K562 (cell line): ENCODE measurements around the gene EXOC4. TPM values are rescaled to one million over a fixed set of nuclear protein-coding genes. Genes with fewer than 3 reads are reported as not detected.

Source experiments
- ATAC-seq: fragments of 200-7000 bp; cut with Tn5 transposase; 3 replicates; pipeline ENCODE4 v1.9.1; 2020; ENCODE audit warnings: moderate library complexity
- BruUV-seq: library from RNA; stranded (reverse); fragments of 400-500 nt; replicated peaks from 2 replicates; lab custom pipeline; 2021; lab: Mats Ljungman, UMichigan
- CTCF ChIA-PET: fragments of 300-600 bp; formaldehyde crosslinking; extraction: SDS; loops from one replicate; lab custom pipeline; 2021; ENCODE audit warnings: low intra/inter-chr PET ratio; lab: Yijun Ruan, JAX
- POLR2A ChIA-PET: fragments of 300-600, 350-650 bp; sonication (Branson Sonifier 250); formaldehyde crosslinking; extraction: SDS; loops from one replicate; lab custom pipeline; 2021; ENCODE audit warnings: antibody characterized with exemption, inconsistent platforms; lab: Yijun Ruan, JAX
- DNase-seq, 4 experiments: peaks; one replicate each; pipeline versions ENCODE4 v3.0.0 to v3.0.0-alpha.2; 2011 to 2018; ENCODE audit warnings: low spot score in 3 of 4, mixed read lengths in 3 of 4; ENCODE audit errors: extremely low read depth in 1 of 4
- FAIRE-seq: peaks from 2 replicates; lab custom pipeline; 2011; peaks lifted over from hg19 to GRCh38; lab: Jason Lieb, UNC
- H2AFZ ChIP-seq: 2 replicates; pipeline ENCODE4 v1.6.0; 2011; ENCODE audit warnings: low read depth, low read length, control low read depth, inconsistent platforms
- H3K27ac ChIP-seq: fragments of 200-600 bp; 3 replicates; pipeline ENCODE4 v1.8.0; 2011; ENCODE audit warnings: low read depth, mild to moderate bottlenecking, control low read depth, inconsistent platforms, low read length, moderate library complexity, mixed read lengths; ENCODE audit errors: extremely low read depth
- H3K27me3 ChIP-seq, 2 experiments: fragments of 300-600 bp in 1 of 2; 2 replicates in 1 of 2; 3 replicates in 1 of 2; pipeline versions ENCODE4 v1.6.0 to v1.8.0; 2011; ENCODE audit warnings: inconsistent platforms in 2 of 2, low read length in 2 of 2, mild to moderate bottlenecking in 1 of 2, mixed read lengths in 1 of 2, moderate library complexity in 1 of 2; ENCODE audit not compliant: control insufficient read depth in 2 of 2, insufficient read depth in 2 of 2
- H3K36me3 ChIP-seq: fragments of 300-600 bp; 3 replicates; pipeline ENCODE4 v1.8.0; 2011; ENCODE audit warnings: mild to moderate bottlenecking, low read length, inconsistent platforms; ENCODE audit not compliant: control insufficient read depth, insufficient read depth
- H3K4me1 ChIP-seq, 2 experiments: fragments of 200-600 bp in 1 of 2; replicated peaks in 1 of 2; 2 replicates in 1 of 2; 3 replicates in 1 of 2; pipeline versions ENCODE4 v1.5.1 to v1.8.0; 2011; ENCODE audit warnings: inconsistent platforms in 2 of 2, low read length in 2 of 2, mild to moderate bottlenecking in 1 of 2, mixed read lengths in 1 of 2, moderate library complexity in 1 of 2; ENCODE audit not compliant: control insufficient read depth in 2 of 2, insufficient read depth in 2 of 2
- H3K4me2 ChIP-seq: 2 replicates; pipeline ENCODE4 v1.6.1; 2011; ENCODE audit warnings: low read length, control low read depth, inconsistent platforms, mixed read lengths; ENCODE audit not compliant: insufficient read depth
- H3K4me3 ChIP-seq: fragments of 200-600 bp; sonication (generic), shearing (Covaris generic); 2 replicates; pipeline ENCODE4 v1.5.1; 2016; ENCODE audit warnings: control low read depth, inconsistent platforms
- H3K79me2 ChIP-seq: fragments of 200-600 bp; 3 replicates; pipeline ENCODE4 v1.8.0; 2011; ENCODE audit warnings: low read length, inconsistent platforms; ENCODE audit not compliant: control insufficient read depth, insufficient read depth
- H3K9ac ChIP-seq, 2 experiments: 2 replicates each; pipeline versions ENCODE4 v1.6.0 to v1.6.1; 2011; ENCODE audit warnings: low read depth in 2 of 2, low read length in 2 of 2, control low read depth in 1 of 2, inconsistent platforms in 1 of 2, mild to moderate bottlenecking in 1 of 2, mixed read lengths in 1 of 2; ENCODE audit not compliant: insufficient read depth in 1 of 2
- H3K9me1 ChIP-seq: one replicate; pipeline ENCODE4 v1.6.0; 2011; ENCODE audit warnings: inconsistent platforms, mild to moderate bottlenecking, low read length, moderate library complexity; ENCODE audit not compliant: control insufficient read depth, insufficient read depth
- H3K9me3 ChIP-seq: replicated peaks from 2 replicates; pipeline ENCODE4 v1.5.1; 2011; ENCODE audit warnings: low read depth, low read length, inconsistent platforms; ENCODE audit not compliant: control insufficient read depth, insufficient read depth
- H4K20me1 ChIP-seq: replicated peaks from 2 replicates; pipeline ENCODE4 v1.6.1; 2011; ENCODE audit warnings: low read length, inconsistent platforms, mixed read lengths; ENCODE audit not compliant: control insufficient read depth, insufficient read depth
- CC2D1A ChIP-seq: fragments of 450-650 bp; IDR thresholded peaks from 2 replicates; pipeline ENCODE4 v1.6.1; 2017; ENCODE audit warnings: mild to moderate bottlenecking
- E2F8 ChIP-seq: fragments of 450-650 bp; IDR thresholded peaks from 2 replicates; pipeline ENCODE4 v1.7.1; 2018; ENCODE audit warnings: mild to moderate bottlenecking, low read depth; ENCODE audit not compliant: partially characterized antibody
- E4F1 ChIP-seq: fragments of 250-450 bp; sonication (Bioruptor Pico); IDR thresholded peaks from 2 replicates; pipeline ENCODE4 v1.5.0; 2021; ENCODE audit warnings: mild to moderate bottlenecking, borderline replicate concordance
- GATAD2B ChIP-seq: fragments of 450-650 bp; IDR thresholded peaks from 2 replicates; pipeline ENCODE4 v1.6.1; 2017; ENCODE audit warnings: mild to moderate bottlenecking, borderline replicate concordance
- HLTF ChIP-seq: fragments of 450-650 bp; IDR thresholded peaks from 2 replicates; pipeline ENCODE4 v1.6.1; 2016
- HSF4 ChIP-seq: fragments of 250-450 bp; sonication (Bioruptor Pico); IDR thresholded peaks from 2 replicates; pipeline ENCODE4 v2.1.2; 2022; ENCODE audit warnings: mild to moderate bottlenecking, moderate library complexity, borderline replicate concordance
- MAFF ChIP-seq: IDR thresholded peaks from 2 replicates; pipeline ENCODE4 v1.6.1; 2012; ENCODE audit warnings: low read length, improper control_type of control experiment
- MYNN ChIP-seq, 2 experiments: sonication (generic); formaldehyde crosslinking in 1 of 2; IDR thresholded peaks; 2 replicates each; pipeline versions ENCODE4 v1.5.0 to v1.6.1; 2016 to 2020; ENCODE audit warnings: antibody characterized with exemption in 1 of 2, missing genetic modification reagents in 1 of 2
- RBFOX2 ChIP-seq: fragments of 200-400 bp; formaldehyde crosslinking; IDR thresholded peaks from 2 replicates; pipeline ENCODE4 v1.6.1; 2017; ENCODE audit warnings: low read depth, mild to moderate bottlenecking, low read length, moderate library complexity
- SRSF7 ChIP-seq: fragments of 200-400 bp; formaldehyde crosslinking; optimal IDR thresholded peaks from 2 replicates; pipeline ENCODE3; 2017; ENCODE audit warnings: mild to moderate bottlenecking, low read depth, low read length
- TAL1 ChIP-seq: fragments of 450-650 bp; IDR thresholded peaks from 2 replicates; pipeline ENCODE4 v1.6.1; 2016; ENCODE audit warnings: mild to moderate bottlenecking
- TRIM24 ChIP-seq, 2 experiments: fragments of 450-650 bp; IDR thresholded peaks; 2 replicates each; pipeline ENCODE4 v1.6.1; 2016
- XRCC3 ChIP-seq: fragments of 450-650 bp; IDR thresholded peaks from 2 replicates; pipeline ENCODE4 v1.6.1; 2017; ENCODE audit warnings: mild to moderate bottlenecking, moderate library complexity
- ZNF217 ChIP-seq: sonication (generic); formaldehyde crosslinking; IDR thresholded peaks from 2 replicates; pipeline ENCODE4 v1.8.0; 2022; ENCODE audit warnings: mild to moderate bottlenecking, missing genetic modification reagents
- ZNF507 ChIP-seq: conservative IDR thresholded peaks from 2 replicates; pipeline ENCODE4 v1.6.1; 2017; ENCODE audit warnings: missing genetic modification characterization, missing compliant biosample characterization
- ZNF511 ChIP-seq: sonication (generic); formaldehyde crosslinking; IDR thresholded peaks from 2 replicates; pipeline ENCODE4 v1.8.0; 2022; ENCODE audit warnings: mild to moderate bottlenecking, missing genetic modification reagents
- WGBS: fragments of 100-300 bp; shearing (Covaris generic); methylation state at CpG from one replicate; pipeline ENCODE4 v1.1.6; 2016; ENCODE audit warnings: low coverage, mixed read lengths; ENCODE audit not compliant: insufficient coverage; ENCODE audit errors: missing lambda C conversion rate; 5-methylcytosine and 5-hydroxymethylcytosine counted together
- in situ Hi-C: fragments of 300-500 bp; cut with MboI; formaldehyde crosslinking; loops from 4 replicates; pipeline ENCODE4 v1.15.0; 2018; ENCODE audit warnings: inconsistent platforms, mixed read lengths
- intact Hi-C: fragments of 100-400 bp; cut with micrococcal nuclease; formaldehyde crosslinking; loops from 2 replicates; pipeline ENCODE4 v1.14.2; 2022
- polyA plus RNA-seq, 8 experiments: library from polyadenylated mRNA; depleted of rRNA in 4 of 8; stranded (reverse) in 5 of 8; unstranded in 3 of 8; fragments of >200 nt; fragmentation: Nextera tagmentation in 2 of 8; fragmentation: Illumina TruSeq in 1 of 8; extraction: Ambion mirVana in 2 of 8; extraction: Trizol in 1 of 8; gene quantifications; 2 replicates each; pipeline versions ENCODE4 v1.2.1 to v1.2.3, GENCODE V29; 2011 to 2014; ENCODE audit warnings: inconsistent platforms in 1 of 8, missing spikeins in 1 of 8
- total RNA-seq, 7 experiments: library from RNA; depleted of rRNA in 6 of 7; stranded (reverse); fragments of >200 nt in 6 of 7; fragmentation: Illumina TruSeq in 2 of 7; extraction: Trizol in 2 of 7; gene quantifications; 2 replicates each; pipeline versions ENCODE4 v1.2.1 to v1.2.3, GENCODE V29; 2011 to 2021; ENCODE audit warnings: low replicate concordance in 1 of 7

EXOC4 gene
- total and polyA plus RNA-seq, 9 of the 15 experiments (the other 6 are each of a cell fraction or from before 2014, with no cell fraction given) = 18.5 to 73.1 (median 46.6) TPM

GRCh38 chr7:133354546-133355324, 101.9 kb downstream of the EXOC4 start:
- FAIRE-seq = peak; percentile 15
- TF ChIP-seq MAFF = no peak
- no peak for TF ChIP-seq CC2D1A
- TF ChIP-seq E2F8 = no peak
- TF ChIP-seq ZNF511 (CRISPR knock-in tag) = no peak
- no peak for TF ChIP-seq TAL1
- no peak for TF ChIP-seq HSF4
- no peak for TF ChIP-seq MYNN (IDR thresholded peaks at IDR 0.05)
- no peak for TF ChIP-seq MYNN (CRISPR knock-in tag; IDR thresholded peaks at IDR 0.05)
- no peak for TF ChIP-seq SRSF7
- no peak for TF ChIP-seq XRCC3
- TF ChIP-seq RBFOX2 = no peak
- TF ChIP-seq HLTF = no peak
- 0 out of 2 replicates have a peak, but pooled peaks have one; percentile 42 for TF ChIP-seq GATAD2B
- no peak for TF ChIP-seq ZNF507 (tag)
- no peak for TF ChIP-seq E4F1
- peak in 1 of 2 experiments; percentile 75; a peak in 1 of 4 replicates for TF ChIP-seq TRIM24 (IDR thresholded peaks at IDR 0.05)
- TF ChIP-seq ZNF217 (CRISPR knock-in tag) = no peak

More at GRCh38 chr7:133354546-133355324, 101.9 kb downstream of the EXOC4 start:
- WGBS = 9% methylated on average over 5 of the region's 5 CpGs
- peaks cover 0 to 15% of the 10 kb centered on the region in 2 experiments; a peak in 3 of 5 replicates for H3K4me1 ChIP-seq
- H3K9me3 ChIP-seq = 0 out of 2 replicates have a peak, but pooled peaks cover 2% of the 10 kb centered on the region
- H3K4me2 ChIP-seq = peak overlapping the region; percentile 44; the same call in 1 of the 2 replicates
- ATAC-seq (peak; percentile 79), DNase-seq (no peak)
- peaks cover 9% of the 10 kb centered on the region; the same call in 1 of the 3 replicates for H3K79me2 ChIP-seq
- no peak overlapping the region for H3K4me3 ChIP-seq
- ChIA-PET POLR2A (interaction anchor here (1.2 to 1.3 kb wide), 3 partner anchors 11 to 21 kb away, joined by 3 to 4 read pairs (median 3); no protein-coding TSS in a partner anchor), CTCF (no interaction called here)
- H3K36me3 ChIP-seq = 0 out of 3 replicates have a peak, but pooled peaks cover 3% of the 10 kb centered on the region
- intact Hi-C loops = no loop called here
- no peaks in the 10 kb centered on the region for H3K27me3 ChIP-seq
- no peak overlapping the region for H2AFZ ChIP-seq
- H3K27ac ChIP-seq = peak overlapping the region; percentile 19; the same call in 2 of the 3 replicates
- no peaks in the 10 kb centered on the region for H4K20me1 ChIP-seq
- in situ Hi-C loops = no loop called here
- H3K9ac ChIP-seq = no peak overlapping the region
- H3K9me1 ChIP-seq = no peaks in the 10 kb centered on the region
- BruUV-seq = no TSS peak
